ACHN (cell line): ENCODE measurements around the gene KDSR.

Source experiments
- DNase-seq: peaks from one replicate; pipeline ENCODE4 v3.0.0-alpha.2; 2015
- in situ Hi-C: cut with HindIII; loops from 2 replicates; pipeline ENCODE4 v1.10.0; 2017; ENCODE audit warnings: low sequenced_read_pairs, low pct_ligation_motif_present, low pct_unique_long_range_greater_than_20kb

Gene KDSR

GRCh38 chr18:63314062-63314790 is 52.8 kb downstream of the KDSR start:
- no peak for DNase-seq
- in situ Hi-C loops = loop anchor here (25.0 kb wide), 1 partner anchor 177 kb away; no protein-coding TSS in a partner anchor

- in situ Hi-C loops = loop anchor here (25.0 kb wide), 1 partner anchor 176 kb away; no protein-coding TSS in a partner anchor
- DNase-seq = no peak
These were observed 53.5 kb downstream of the KDSR start for GRCh38 chr18:63313396-63313917.

GRCh38 chr18:63312737-63313395 is 54.1 kb downstream of the KDSR start:
- in situ Hi-C loops = loop anchor here (25.0 kb wide), 1 partner anchor 176 kb away; no protein-coding TSS in a partner anchor

GRCh38 chr18:63312019-63312409 is 55.0 kb downstream of the KDSR start:
- DNase-seq = no peak
- in situ Hi-C loops = loop anchor here (25.0 kb wide), 1 partner anchor 175 kb away; no protein-coding TSS in a partner anchor

More at GRCh38 chr18:63312737-63313395, 54.1 kb downstream of the KDSR start:
- DNase-seq = no peak

GRCh38 chr18:63311118-63312018 is 55.6 kb downstream of the KDSR start:
- in situ Hi-C loops = loop anchor here (25.0 kb wide), 1 partner anchor 174 kb away; no protein-coding TSS in a partner anchor

GRCh38 chr18:63309422-63309821 is 57.6 kb downstream of the KDSR start:
- in situ Hi-C loops = loop anchor here (25.0 kb wide), 1 partner anchor 172 kb away; no protein-coding TSS in a partner anchor
- DNase-seq = no peak

More at GRCh38 chr18:63311118-63312018, 55.6 kb downstream of the KDSR start:
- DNase-seq = peak; percentile 71

GRCh38 chr18:63307551-63308200 is 59.3 kb downstream of the KDSR start:
- no peak for DNase-seq
- in situ Hi-C loops = loop anchor here (25.0 kb wide), 1 partner anchor 170 kb away; no protein-coding TSS in a partner anchor

GRCh38 chr18:63306819-63307550 is 60.0 kb downstream of the KDSR start:
- in situ Hi-C loops = loop anchor here (25.0 kb wide), 1 partner anchor 170 kb away; no protein-coding TSS in a partner anchor
- peak; percentile 86 for DNase-seq

GRCh38 chr18:63306249-63306648 is 60.8 kb downstream of the KDSR start:
- DNase-seq = peak; percentile 72
- in situ Hi-C loops = loop anchor here (25.0 kb wide), 1 partner anchor 169 kb away; no protein-coding TSS in a partner anchor

- DNase-seq = no peak
- in situ Hi-C loops = loop anchor here (25.0 kb wide), 1 partner anchor 166 kb away; no protein-coding TSS in a partner anchor
These were observed 63.5 kb downstream of the KDSR start for GRCh38 chr18:63303547-63303946.

- no peak for DNase-seq
- in situ Hi-C loops = loop anchor here (25.0 kb wide), 1 partner anchor 166 kb away; no protein-coding TSS in a partner anchor
These were observed 64.2 kb downstream of the KDSR start for GRCh38 chr18:63302636-63303405.

- no peak for DNase-seq
- in situ Hi-C loops = loop anchor here (25.0 kb wide), 1 partner anchor 165 kb away; no protein-coding TSS in a partner anchor
These were observed 64.8 kb downstream of the KDSR start for GRCh38 chr18:63302220-63302619.

GRCh38 chr18:63301434-63301833 is 65.6 kb downstream of the KDSR start:
- no peak for DNase-seq
- in situ Hi-C loops = loop anchor here (25.0 kb wide), 1 partner anchor 164 kb away; no protein-coding TSS in a partner anchor

- in situ Hi-C loops = loop anchor here (25.0 kb wide), 1 partner anchor 163 kb away; no protein-coding TSS in a partner anchor
- DNase-seq = peak; percentile 89
These were observed 66.9 kb downstream of the KDSR start for GRCh38 chr18:63299837-63300745.
